SU-DHL-6 (cell line): ENCODE measurements around the gene RAMAC.

Experiments
- H2AFZ ChIP-seq: fragments of 200-600 bp; sonication (generic); 2 replicates; pipeline ENCODE4 v1.6.1; 2014; ENCODE audit warnings: low read depth, mild to moderate bottlenecking, moderate library complexity, mixed read lengths, antibody characterized with exemption, low read length; ENCODE audit not compliant: severe bottlenecking
- H3F3A ChIP-seq: fragments of 200-600 bp; shearing (Covaris generic); 2 replicates; pipeline ENCODE4 v1.6.0; 2016; ENCODE audit warnings: antibody characterized with exemption, mild to moderate bottlenecking; ENCODE audit not compliant: insufficient read depth
- H3K27ac ChIP-seq: fragments of 200-600 bp; sonication (generic); 2 replicates; pipeline ENCODE4 v1.5.1; 2016; ENCODE audit warnings: low read depth, mild to moderate bottlenecking, low read length, moderate library complexity, mixed read lengths
- H3K27me3 ChIP-seq: fragments of 200-600 bp; sonication (generic), shearing (Covaris generic); 2 replicates; pipeline ENCODE4 v1.6.0; 2014; ENCODE audit warnings: mild to moderate bottlenecking, low read length
- H3K36me3 ChIP-seq: fragments of 200-600 bp; sonication (generic); 2 replicates; pipeline ENCODE4 v1.6.1; 2014; ENCODE audit warnings: mild to moderate bottlenecking, low read length, mixed read lengths
- H3K4me2 ChIP-seq: fragments of 300-600, 200-600 bp; shearing (Covaris generic), sonication (generic); 2 replicates; pipeline ENCODE4 v1.6.0; 2014; ENCODE audit warnings: low read length, low read depth, mild to moderate bottlenecking; ENCODE audit not compliant: poor library complexity, severe bottlenecking
- H3K4me3 ChIP-seq: fragments of 200-600 bp; sonication (generic); 2 replicates; pipeline ENCODE4 v1.5.1; 2014; ENCODE audit warnings: antibody characterized with exemption, low read length, mild to moderate bottlenecking, mixed read lengths; ENCODE audit not compliant: insufficient read depth, poor library complexity, severe bottlenecking
- H3K79me2 ChIP-seq: fragments of 200-600 bp; sonication (generic); 2 replicates; pipeline ENCODE4 v1.6.1; 2014; ENCODE audit warnings: mild to moderate bottlenecking, low read length, moderate library complexity; ENCODE audit not compliant: insufficient read depth
- H3K9ac ChIP-seq: fragments of 200-600 bp; sonication (generic); 2 replicates; pipeline ENCODE4 v1.7.0; 2014; ENCODE audit warnings: mild to moderate bottlenecking, low read length
- H3K9me2 ChIP-seq: fragments of 200-600 bp; sonication (generic); replicated peaks from 2 replicates; pipeline ENCODE4 v1.6.1; 2014; ENCODE audit warnings: low read length; ENCODE audit not compliant: insufficient read depth
- H3K9me3 ChIP-seq: fragments of 200-600 bp; sonication (generic); 2 replicates; pipeline ENCODE4 v1.6.1; 2014; ENCODE audit warnings: low read length, mixed read lengths; ENCODE audit not compliant: insufficient read depth
- H4K20me1 ChIP-seq: fragments of 200-600 bp; sonication (generic); 2 replicates; pipeline ENCODE4 v1.6.1; 2014; ENCODE audit warnings: low read depth, mild to moderate bottlenecking, antibody characterized with exemption, low read length, moderate library complexity, mixed read lengths
- EZH2phosphoT487 ChIP-seq: fragments of 200-600 bp; sonication (generic), shearing (Covaris generic); conservative IDR thresholded peaks from 2 replicates; pipeline ENCODE4 v1.6.1; 2018; ENCODE audit warnings: mild to moderate bottlenecking, antibody characterized with exemption, low read length, moderate library complexity, mixed read lengths
- TF ChIP-seq, protein P1 (sequence below): fragments of 200-600 bp; sonication (generic); IDR thresholded peaks from one replicate; pipeline ENCODE4 v1.5.1; 2017; ENCODE audit warnings: antibody characterized with exemption, mild to moderate bottlenecking, low read length, moderate library complexity; ENCODE audit not compliant: insufficient read depth, poor library complexity, severe bottlenecking

RAMAC gene

DNA sequence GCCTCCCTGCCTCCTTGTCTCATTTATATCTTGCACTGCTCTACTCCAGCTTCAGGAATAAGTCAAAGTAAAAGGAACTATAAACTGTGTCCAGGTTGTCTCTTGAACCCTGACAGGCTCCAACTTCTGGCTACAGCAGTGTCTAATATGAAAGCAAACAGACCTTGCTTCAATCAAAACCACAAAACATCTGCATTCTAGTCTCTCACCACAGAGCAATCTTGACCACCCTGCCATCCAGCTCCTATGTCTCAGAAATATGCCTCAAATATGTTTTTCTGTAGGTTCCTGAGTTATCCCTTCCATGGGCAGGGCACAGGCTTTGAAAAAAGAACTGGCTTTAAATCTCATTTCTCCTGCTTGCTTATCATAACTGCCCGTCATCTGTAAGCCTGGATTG is 13.0 kb upstream of the RAMAC start:
- no peak overlapping the region for H3K4me2 ChIP-seq
- H3K36me3 ChIP-seq, result no peaks in the 10 kb centered on the region
- no peak overlapping the region for H3K4me3 ChIP-seq
- H3K9ac ChIP-seq, result no peak overlapping the region
- H3K9me3 ChIP-seq, result no peaks in the 10 kb centered on the region
- H3K79me2 ChIP-seq, result no peaks in the 10 kb centered on the region
- H2AFZ ChIP-seq, result no peak overlapping the region
- H3K9me2 ChIP-seq, result no peaks in the 10 kb centered on the region
- H4K20me1 ChIP-seq, result no peaks in the 10 kb centered on the region
- TF ChIP-seq EZH2phosphoT487, result no peak
- TF ChIP-seq, protein P1, sequence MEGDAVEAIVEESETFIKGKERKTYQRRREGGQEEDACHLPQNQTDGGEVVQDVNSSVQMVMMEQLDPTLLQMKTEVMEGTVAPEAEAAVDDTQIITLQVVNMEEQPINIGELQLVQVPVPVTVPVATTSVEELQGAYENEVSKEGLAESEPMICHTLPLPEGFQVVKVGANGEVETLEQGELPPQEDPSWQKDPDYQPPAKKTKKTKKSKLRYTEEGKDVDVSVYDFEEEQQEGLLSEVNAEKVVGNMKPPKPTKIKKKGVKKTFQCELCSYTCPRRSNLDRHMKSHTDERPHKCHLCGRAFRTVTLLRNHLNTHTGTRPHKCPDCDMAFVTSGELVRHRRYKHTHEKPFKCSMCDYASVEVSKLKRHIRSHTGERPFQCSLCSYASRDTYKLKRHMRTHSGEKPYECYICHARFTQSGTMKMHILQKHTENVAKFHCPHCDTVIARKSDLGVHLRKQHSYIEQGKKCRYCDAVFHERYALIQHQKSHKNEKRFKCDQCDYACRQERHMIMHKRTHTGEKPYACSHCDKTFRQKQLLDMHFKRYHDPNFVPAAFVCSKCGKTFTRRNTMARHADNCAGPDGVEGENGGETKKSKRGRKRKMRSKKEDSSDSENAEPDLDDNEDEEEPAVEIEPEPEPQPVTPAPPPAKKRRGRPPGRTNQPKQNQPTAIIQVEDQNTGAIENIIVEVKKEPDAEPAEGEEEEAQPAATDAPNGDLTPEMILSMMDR, result no peak
- no peak overlapping the region for H3K27ac ChIP-seq
- no peaks in the 10 kb centered on the region for H3K27me3 ChIP-seq
- no peaks in the 10 kb centered on the region for H3F3A ChIP-seq

GRCh38 chr15:82977076-82977475 is 8.9 kb upstream of the RAMAC start:
- H3K36me3 ChIP-seq, result no peaks in the 10 kb centered on the region
- H3K4me3 ChIP-seq, result no peak overlapping the region
- H3F3A ChIP-seq, result no peaks in the 10 kb centered on the region
- no peak overlapping the region for H3K4me2 ChIP-seq
- H3K9me3 ChIP-seq, result no peaks in the 10 kb centered on the region
- no peaks in the 10 kb centered on the region for H4K20me1 ChIP-seq
- TF ChIP-seq EZH2phosphoT487, result no peak
- TF ChIP-seq, protein P1, result no peak
- H3K9me2 ChIP-seq, result no peaks in the 10 kb centered on the region
- H3K79me2 ChIP-seq, result no peaks in the 10 kb centered on the region
- H2AFZ ChIP-seq, result no peak overlapping the region
- no peak overlapping the region for H3K9ac ChIP-seq
- H3K27me3 ChIP-seq, result no peaks in the 10 kb centered on the region
- H3K27ac ChIP-seq, result no peak overlapping the region

GRCh38 chr15:82978438-82978837 is 7.6 kb upstream of the RAMAC start:
- Histone ChIP-seq H3K36me3 (no peaks in the 10 kb centered on the region), H3K9me3 (no peaks in the 10 kb centered on the region), H2AFZ (no peak overlapping the region), H3K27me3 (no peaks in the 10 kb centered on the region), H3K9ac (no peak overlapping the region), H3F3A (no peaks in the 10 kb centered on the region), H3K79me2 (no peaks in the 10 kb centered on the region), H3K4me2 (no peak overlapping the region), H3K4me3 (no peak overlapping the region), H3K9me2 (no peaks in the 10 kb centered on the region), H3K27ac (no peak overlapping the region), H4K20me1 (no peaks in the 10 kb centered on the region)
- TF ChIP-seq, protein P1, result no peak
- no peak for TF ChIP-seq EZH2phosphoT487
